ENCODE data around the gene OR6C70. TPM values are rescaled to one million over a fixed set of nuclear protein-coding genes. Genes with fewer than 3 reads are reported as not detected.

OR6C70 gene
- total and polyA plus RNA-seq, 2 donors (not counting 3 experiments of a cell fraction or from before 2014, with no cell fraction given), result not detected

- H3K4me2 ChIP-seq (ENCODE audit: insufficient read depth, low read length), result no peak overlapping the region
- DNase-seq (ENCODE audit: low read depth, low spot score) (no peak), FAIRE-seq (no peak)
- H3K36me3 ChIP-seq (ENCODE audit: control insufficient read depth in 2 of 2, extremely low read depth in 1 of 2, insufficient read depth in 2 of 2, low read length in 2 of 2), result no peaks in the 10 kb centered on the region
- intact Hi-C loops (cut with micrococcal nuclease), result no loop called here
- no peak overlapping the region for H3K4me3 ChIP-seq (replicated peaks in 1 of 3; ENCODE audit: insufficient read depth in 1 of 3, low read depth in 1 of 3, low read length in 3 of 3)
- H2AFZ ChIP-seq (ENCODE audit: low read depth, low read length), result no peak overlapping the region
- no peaks in the 10 kb centered on the region for H3K27me3 ChIP-seq (ENCODE audit: control insufficient read depth in 2 of 2, insufficient read depth in 2 of 2, low read length in 2 of 2)
- dilution Hi-C loops (cut with MboI; ENCODE audit: extremely low pct_ligation_motif_present, low sequenced_read_pairs), result no loop called here
- TF ChIP-seq JUN (IDR thresholded peaks at IDR 0.05; ENCODE audit: borderline replicate concordance, insufficient read depth, insufficient read length, low read depth) (no peak), FOS (IDR thresholded peaks at IDR 0.05; ENCODE audit: borderline replicate concordance, insufficient read depth, low read length) (no peak), EZH2 (IDR thresholded peaks at IDR 0.05; ENCODE audit: borderline replicate concordance, low read depth, low read length, severe bottlenecking) (no peak), CTCF (IDR thresholded peaks at IDR 0.05; ENCODE audit: extremely low read depth in 1 of 2, insufficient read depth in 1 of 2, low read depth in 1 of 2, low read length in 2 of 2) (no peak), POLR2AphosphoS5 (IDR thresholded peaks at IDR 0.05; ENCODE audit: insufficient read depth, low read depth, low read length) (no peak), GATA2 (IDR thresholded peaks at IDR 0.05; ENCODE audit: insufficient read depth, insufficient read length, low read depth, low read length) (no peak), POLR2A (IDR thresholded peaks at IDR 0.05; ENCODE audit: low read depth, low read length) (no peak), MAX (IDR thresholded peaks at IDR 0.05; ENCODE audit: insufficient read depth, insufficient read length) (no peak)
- H3K79me2 ChIP-seq (ENCODE audit: control insufficient read depth, insufficient read depth, low read length), result no peaks in the 10 kb centered on the region
- no peaks in the 10 kb centered on the region for H3K4me1 ChIP-seq (ENCODE audit: control insufficient read depth, extremely low read depth, insufficient read depth, low read length)
- no peak overlapping the region for H3K27ac ChIP-seq (ENCODE audit: insufficient read depth, low read depth, low read length)
- no TSS peak for BruUV-seq (replicated peaks)
- CTCF ChIA-PET, result interaction anchor here (1.0 kb wide), 1 partner anchor 17 kb away, joined by 3 read pairs; no protein-coding TSS in a partner anchor
- no peaks in the 10 kb centered on the region for H4K20me1 ChIP-seq (replicated peaks; ENCODE audit: control insufficient read depth, extremely low read depth, insufficient read depth, low read length)
- no peak overlapping the region for H3K9ac ChIP-seq (replicated peaks; ENCODE audit: extremely low read depth, insufficient read depth, low read length)
- POLR2A ChIA-PET, result no interaction called here
- H3K9me3 ChIP-seq (replicated peaks; ENCODE audit: control insufficient read depth, insufficient read depth, low read length), result no peaks in the 10 kb centered on the region
- no peaks in the 10 kb centered on the region for H3K9me1 ChIP-seq (replicated peaks; ENCODE audit: control insufficient read depth, extremely low read depth, insufficient read depth, low read length)
Observed at GRCh38 chr12:55499231-55499630, 29.3 kb upstream of the OR6C70 start.

All from endothelial cell of umbilical vein (primary cell).